Gastroesophageal sphincter (tissue), 4 donors: ENCODE measurements around the gene BPHL. TPM values are rescaled to one million over a fixed set of nuclear protein-coding genes. Genes with fewer than 3 reads are reported as not detected.

ENCODE experiments used
- ATAC-seq: fragments of 150-250 bp; one replicate; pipeline ENCODE4 v1.9.1; 2016; ENCODE audit warnings: mild to moderate bottlenecking, moderate library complexity
- H3K27ac ChIP-seq, 4 donors: fragments of 200-600 bp; sonication (generic) in 3 of 4; 1 replicate in 3 of 4; 2 replicates in 1 of 4; pipeline ENCODE4 v1.5.1; 2016 to 2019
- H3K27me3 ChIP-seq: fragments of 200-600 bp; sonication (generic); one replicate; pipeline ENCODE4 v1.5.1; 2019
- H3K36me3 ChIP-seq, 2 donors: fragments of 200-600 bp; sonication (generic); one replicate each; pipeline ENCODE4 v1.5.1; 2019; ENCODE audit warnings: control low read depth in 1 of 2
- H3K4me1 ChIP-seq, 3 donors: fragments of 200-600 bp; sonication (generic); 1 replicate in 2 of 3; 2 replicates in 1 of 3; pipeline ENCODE4 v1.5.1; 2016 to 2019; ENCODE audit warnings: control low read depth in 2 of 3
- H3K4me3 ChIP-seq, 2 donors: fragments of 200-600 bp; sonication (generic); one replicate each; pipeline ENCODE4 v1.5.1; 2019; ENCODE audit warnings: mild to moderate bottlenecking in 1 of 2, moderate library complexity in 1 of 2
- H3K9me3 ChIP-seq, 3 donors: fragments of 200-600 bp; sonication (generic); one replicate each; pipeline ENCODE4 v1.5.1; 2017 to 2019; ENCODE audit warnings: control low read depth in 2 of 3
- CTCF ChIP-seq, 4 experiments: fragments of 200-600 bp in 2 of 4; fragments of 450-650 bp in 2 of 4; sonication (generic) in 1 of 4; IDR thresholded peaks; one replicate each; pipeline ENCODE4 v1.5.1; 2017 to 2019; ENCODE audit warnings: antibody characterized with exemption in 4 of 4, mild to moderate bottlenecking in 2 of 4, moderate library complexity in 2 of 4
- EP300 ChIP-seq: sonication (generic); formaldehyde crosslinking; IDR thresholded peaks from one replicate; pipeline ENCODE4 v1.6.1; 2017; ENCODE audit warnings: antibody characterized with exemption, mild to moderate bottlenecking
- POLR2A ChIP-seq, 2 donors: fragments of 450-650 bp; IDR thresholded peaks; one replicate each; pipeline ENCODE4 v1.6.1; 2017; ENCODE audit warnings: antibody characterized with exemption in 2 of 2, mild to moderate bottlenecking in 2 of 2, moderate library complexity in 1 of 2
- POLR2AphosphoS5 ChIP-seq: sonication (generic); formaldehyde crosslinking; IDR thresholded peaks from one replicate; pipeline ENCODE4 v1.6.1; 2017; ENCODE audit warnings: antibody characterized with exemption
- WGBS, 2 donors: methylation state at CpG; one replicate each; pipeline ENCODE4 v1.1.5; 2018; ENCODE audit warnings: low coverage in 1 of 2; 5-methylcytosine and 5-hydroxymethylcytosine counted together
- small RNA-seq, 4 donors: library from RNA; depleted of rRNA; stranded (forward); fragments of <200 nt; gene quantifications; one replicate each; pipeline ENCODE3, GENCODE V24; 2016
- total RNA-seq, 4 donors: library from RNA; depleted of rRNA; stranded (reverse); fragments of >200 nt; gene quantifications; one replicate each; pipeline ENCODE4 v1.1.0, GENCODE V29; 2016

Gene BPHL
- total RNA-seq, 4 donors from 2014 or later, result 4.8 to 16.6 (median 6.5) TPM

GRCh38 chr6:3199382-3199781, 80.9 kb downstream of the BPHL start:
- H3K4me1 ChIP-seq, result peaks cover 0 to 13% (median 0%) of the 10 kb centered on the region in 3 donors
- WGBS, 2 donors, result 76 to 93% methylated on average over 2 to 5 of the region's 5 CpGs
- no peak for ATAC-seq
- no peak for TF ChIP-seq CTCF (IDR thresholded peaks at IDR 0.05)
- no peak for TF ChIP-seq EP300
- TF ChIP-seq POLR2A (IDR thresholded peaks at IDR 0.05), result no peak
- H3K4me3 ChIP-seq, result no peak overlapping the region
- no peaks in the 10 kb centered on the region for H3K9me3 ChIP-seq
- no peaks in the 10 kb centered on the region for H3K27me3 ChIP-seq
- H3K36me3 ChIP-seq, result no peaks in the 10 kb centered on the region
- no peak overlapping the region for H3K27ac ChIP-seq

GRCh38 chr6:3200682-3201081, 82.2 kb downstream of the BPHL start:
- no peak for TF ChIP-seq EP300
- TF ChIP-seq POLR2A (IDR thresholded peaks at IDR 0.05), result no peak
- no peak for TF ChIP-seq CTCF (IDR thresholded peaks at IDR 0.05)
- TF ChIP-seq POLR2AphosphoS5, result no peak
- no peaks in the 10 kb centered on the region for H3K9me3 ChIP-seq
- H3K27me3 ChIP-seq, result no peaks in the 10 kb centered on the region
- no peak overlapping the region for H3K4me3 ChIP-seq
- H3K36me3 ChIP-seq, result no peaks in the 10 kb centered on the region
- no peak for ATAC-seq
- peaks cover 0 to under 1% (median 0%) of the 10 kb centered on the region in 3 donors for H3K4me1 ChIP-seq
- H3K27ac ChIP-seq, result no peak overlapping the region

- Histone ChIP-seq H3K36me3 (no peaks in the 10 kb centered on the region), H3K27me3 (no peaks in the 10 kb centered on the region), H3K9me3 (no peaks in the 10 kb centered on the region), H3K4me1 (no peaks in the 10 kb centered on the region), H3K4me3 (no peak overlapping the region), H3K27ac (no peak overlapping the region)
- TF ChIP-seq POLR2AphosphoS5 (no peak), POLR2A (IDR thresholded peaks at IDR 0.05) (no peak), CTCF (IDR thresholded peaks at IDR 0.05) (no peak), EP300 (no peak)
- WGBS, 2 donors, result 74 to 83% methylated on average over 1 to 2 of the region's 2 CpGs
- no peak for ATAC-seq
These were observed 82.9 kb downstream of the BPHL start for GRCh38 chr6:3201388-3201787.

Small RNA genes within 50 kb of the gene (small RNA-seq; reads per million reads assigned to genes)
- 0 reads per million in 4 donors for gene RNA5SP201

Other genes with a start within 250 kb of the BPHL start
- 10 to 100 TPM in 1 of 4 donors, 1 to 10 TPM in 3; 5.9 to 16.6 (median 8.0) TPM for gene SERPINB9, start 215.4 kb upstream of the BPHL start, total RNA-seq
- 100 to 1,000 TPM; 130 to 154 (median 143) TPM for gene SERPINB6, start 147.1 kb upstream of the BPHL start, total RNA-seq
- 10 to 100 TPM; 15.8 to 32.8 (median 27.2) TPM for gene NQO2, start 118.8 kb upstream of the BPHL start, total RNA-seq
- gene RIPK1, start 50.2 kb upstream of the BPHL start, total RNA-seq, result 10 to 100 TPM; 20.1 to 28.9 (median 25.7) TPM
- 100 to 1,000 TPM in 2 of 4 donors, 10 to 100 TPM in 2; 74.6 to 219 (median 119) TPM for gene TUBB2A, start 38.8 kb downstream of the BPHL start, total RNA-seq
- gene TUBB2B, start 108.9 kb downstream of the BPHL start, total RNA-seq, result 10 to 100 TPM; 11.5 to 42.8 (median 14.6) TPM
- 10 to 100 TPM; 23.6 to 37.8 (median 29.5) TPM for gene PSMG4, start 140.2 kb downstream of the BPHL start, total RNA-seq